GM20431 (cell line): ENCODE results near the gene ZNF791.

Experiments used
- in situ Hi-C: fragments of 300-500 bp; cut with MseI, MboI; formaldehyde crosslinking; loops from one replicate; pipeline ENCODE4 v1.15.0; 2020; ENCODE audit warnings: low sequenced_read_pairs; ENCODE audit not compliant: unreplicated experiment

ZNF791 gene

DNA sequence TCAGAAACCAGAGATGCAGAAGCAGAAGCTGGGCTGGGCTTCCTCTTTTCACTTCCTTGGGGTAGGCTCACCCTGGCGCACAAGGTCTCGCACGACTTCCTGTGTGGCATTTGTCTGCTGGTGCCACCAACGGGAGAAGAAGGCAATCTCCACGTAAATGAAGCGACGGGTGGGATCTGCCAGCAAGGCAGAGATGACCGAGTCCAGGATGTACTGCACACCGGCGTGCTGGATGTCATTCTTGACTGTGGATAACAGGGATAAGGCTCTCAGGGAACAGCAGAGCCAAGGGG lies 54.5 kb downstream of the ZNF791 start:
- in situ Hi-C loops, result no loop called here

DNA sequence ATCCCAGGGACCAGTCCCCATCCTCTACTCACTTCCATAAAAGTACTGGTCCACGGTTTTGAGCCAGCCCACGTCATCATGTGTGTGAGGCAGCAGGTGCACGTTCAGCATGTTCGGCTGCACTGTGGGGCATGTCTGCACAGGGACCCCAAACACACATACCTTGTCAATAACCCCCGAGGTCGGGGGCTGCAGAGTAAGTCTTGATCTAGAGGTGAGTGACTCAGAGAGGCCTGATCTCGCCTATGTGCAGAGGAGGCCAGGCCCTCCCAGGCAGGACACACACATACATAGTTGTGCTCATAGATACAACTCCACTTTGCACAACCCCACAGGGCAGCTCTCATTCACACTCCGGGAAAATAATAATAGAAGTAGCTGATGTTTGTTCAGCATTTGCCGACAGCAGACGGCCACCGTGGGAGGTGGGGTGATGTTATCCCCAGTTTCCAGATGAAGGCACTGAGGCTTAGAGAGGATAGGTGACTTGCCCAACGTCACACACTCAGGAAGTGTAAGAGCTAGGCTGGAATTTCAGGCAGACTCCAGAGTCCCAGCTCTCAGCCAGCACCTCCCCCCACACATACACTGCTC lies 55.0 kb downstream of the ZNF791 start:
- in situ Hi-C loops, result no loop called here

DNA sequence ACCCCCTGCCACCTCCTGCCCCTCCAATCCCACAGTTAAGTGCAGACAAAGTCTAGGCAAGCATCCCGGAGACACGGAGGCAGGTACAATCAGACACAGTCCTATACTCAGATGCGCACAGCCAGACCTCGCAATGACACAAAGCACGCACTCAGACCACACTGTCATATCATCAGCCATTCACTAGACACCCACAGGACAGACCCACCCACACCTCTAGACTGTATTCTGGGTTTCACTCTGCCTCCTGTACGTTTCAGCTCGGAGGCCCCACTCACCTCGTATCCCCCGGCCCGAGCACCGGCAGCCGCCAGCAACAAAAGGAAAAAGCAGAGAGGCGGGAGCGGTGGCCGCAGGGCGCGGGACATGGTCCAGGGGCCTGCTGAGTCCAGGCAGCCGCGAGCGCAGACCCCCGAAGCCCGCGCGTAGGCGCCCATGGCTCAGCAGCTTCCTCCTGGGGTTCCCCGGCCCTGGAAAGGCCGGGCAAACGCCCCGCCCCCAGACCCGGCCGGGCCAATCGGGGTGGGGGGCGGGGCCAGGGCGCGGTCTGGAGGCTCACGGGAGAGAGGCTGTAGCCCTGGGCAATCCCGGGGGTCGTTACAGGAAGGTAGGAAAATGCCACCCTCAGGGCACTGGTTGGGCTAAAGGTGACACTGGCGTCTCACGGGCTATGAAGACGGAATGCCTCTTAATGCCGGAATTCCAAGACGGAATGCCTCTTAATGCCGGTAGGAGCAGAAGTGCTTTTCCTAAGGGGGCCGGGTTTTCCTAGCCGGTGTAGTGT lies 55.7 kb downstream of the ZNF791 start, which contains the start of the genes MAN2B1 and WDR83:
MAN2B1 (minus strand) TSS at position 478 of the 784 bp plus-strand sequence; CDS start at position 437, 41 bp downstream.
WDR83 (plus strand) TSS at position 543 of the 784 bp plus-strand sequence. CDS start 2,984 bp downstream, outside the sequence.
- in situ Hi-C loops, result no loop called here

DNA sequence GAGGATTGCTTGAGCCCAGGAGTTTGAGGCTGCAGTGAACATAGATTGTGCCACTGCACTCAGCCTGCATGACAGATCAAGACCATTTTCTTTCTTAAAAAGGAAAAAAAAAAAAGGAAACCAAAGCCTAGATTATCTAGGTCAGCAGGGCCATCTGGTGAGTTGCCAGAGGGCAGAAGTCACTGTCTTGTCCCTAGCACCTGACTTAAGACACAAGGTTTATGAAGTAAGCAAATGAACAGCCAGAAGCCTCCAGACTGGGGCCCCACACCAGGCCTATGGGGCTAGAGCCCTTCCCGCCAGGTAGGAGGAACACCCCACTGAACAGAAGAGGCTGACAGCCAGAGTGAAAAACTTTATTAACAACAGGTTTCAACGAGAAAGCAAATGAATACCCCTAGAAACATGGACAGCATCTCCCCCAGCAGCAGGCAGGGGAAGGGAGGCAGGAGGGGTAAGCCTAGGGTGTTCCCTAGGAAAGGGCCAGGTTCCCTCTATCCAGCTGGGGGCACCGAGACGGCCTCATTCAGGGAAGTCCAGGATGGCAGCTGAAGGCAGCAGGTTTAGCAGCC lies 57.1 kb downstream of the ZNF791 start:
- in situ Hi-C loops, result no loop called here

DNA sequence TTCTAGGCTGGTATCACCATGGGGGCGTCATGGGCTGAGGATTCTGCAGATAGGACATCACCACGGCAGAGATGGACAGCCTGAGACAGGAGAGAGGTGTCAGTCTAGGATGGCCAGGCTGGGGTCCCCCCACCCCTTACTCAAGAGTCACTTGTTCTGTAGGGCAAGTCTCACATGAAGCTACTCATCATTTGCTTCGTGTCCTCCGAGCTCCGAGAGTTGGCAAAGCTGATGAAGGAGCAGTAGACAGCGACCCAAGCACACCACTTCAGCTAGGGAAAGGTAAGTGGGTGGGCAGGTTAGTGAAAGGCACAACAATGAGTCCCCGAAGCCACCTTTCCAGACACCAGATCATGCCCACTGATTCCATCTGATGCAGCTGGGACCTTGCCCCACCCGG lies 57.6 kb downstream of the ZNF791 start:
- in situ Hi-C loops, result no loop called here

DNA sequence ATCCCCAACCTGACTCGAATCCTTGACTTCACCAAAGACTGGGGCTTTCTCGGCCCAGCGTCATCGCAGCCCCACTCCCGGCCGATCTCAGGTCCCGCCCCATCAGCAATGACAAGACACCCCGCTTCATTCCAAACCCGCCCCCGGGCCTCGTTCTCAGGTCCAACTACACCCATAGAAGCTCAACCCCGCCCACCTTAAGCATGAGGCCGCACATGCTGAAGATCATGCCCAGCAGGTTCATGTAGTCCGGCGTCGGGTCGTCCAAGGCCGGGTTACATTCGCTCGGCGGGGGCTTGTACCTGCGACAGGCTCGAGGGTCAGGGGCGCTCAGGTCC lies 58.2 kb downstream of the ZNF791 start:
- in situ Hi-C loops, result no loop called here

DNA sequence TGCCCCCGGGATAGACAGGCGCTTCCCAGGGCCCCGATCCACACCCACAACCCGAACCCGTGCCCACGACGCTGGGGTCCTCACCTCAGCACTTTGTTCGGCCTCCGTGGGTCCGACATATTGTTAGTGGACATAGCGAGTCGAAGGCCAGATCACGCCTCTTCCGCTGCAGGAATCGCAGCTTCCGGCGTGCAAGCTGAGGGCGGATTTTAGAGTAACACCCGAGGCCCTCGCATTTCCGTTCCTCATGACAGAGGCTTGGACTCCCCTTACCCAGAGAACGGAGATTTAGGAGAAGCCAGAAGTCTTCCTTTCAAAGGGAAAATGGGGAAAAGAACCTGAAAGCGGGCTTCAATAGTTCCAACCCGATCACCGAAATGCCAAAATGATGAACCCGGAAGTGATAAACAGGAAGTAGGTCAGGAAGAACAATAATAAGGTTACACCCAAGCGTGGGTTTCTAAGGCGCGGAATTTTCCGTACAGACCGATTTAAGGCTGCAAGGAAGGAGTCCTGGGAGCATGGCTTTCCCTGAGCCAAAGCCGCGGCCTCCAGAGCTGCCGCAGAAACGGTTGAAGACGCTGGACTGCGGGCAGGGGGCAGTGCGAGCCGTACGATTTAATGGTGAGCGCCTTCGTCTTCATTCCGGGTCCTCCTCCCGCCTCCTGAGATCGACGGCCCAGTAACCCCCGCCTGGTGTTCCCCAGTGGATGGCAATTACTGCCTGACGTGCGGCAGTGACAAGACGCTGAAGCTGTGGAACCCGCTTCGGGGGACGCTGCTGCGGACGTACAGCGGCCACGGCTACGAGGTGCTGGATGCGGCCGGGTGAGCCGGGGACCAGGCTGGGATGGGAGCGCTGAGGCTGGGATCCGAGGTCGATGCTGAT lies 58.8 kb downstream of the ZNF791 start:
- in situ Hi-C loops, result loop anchor here (10.0 kb wide), 1 partner anchor 105 kb away; no protein-coding TSS in a partner anchor

DNA sequence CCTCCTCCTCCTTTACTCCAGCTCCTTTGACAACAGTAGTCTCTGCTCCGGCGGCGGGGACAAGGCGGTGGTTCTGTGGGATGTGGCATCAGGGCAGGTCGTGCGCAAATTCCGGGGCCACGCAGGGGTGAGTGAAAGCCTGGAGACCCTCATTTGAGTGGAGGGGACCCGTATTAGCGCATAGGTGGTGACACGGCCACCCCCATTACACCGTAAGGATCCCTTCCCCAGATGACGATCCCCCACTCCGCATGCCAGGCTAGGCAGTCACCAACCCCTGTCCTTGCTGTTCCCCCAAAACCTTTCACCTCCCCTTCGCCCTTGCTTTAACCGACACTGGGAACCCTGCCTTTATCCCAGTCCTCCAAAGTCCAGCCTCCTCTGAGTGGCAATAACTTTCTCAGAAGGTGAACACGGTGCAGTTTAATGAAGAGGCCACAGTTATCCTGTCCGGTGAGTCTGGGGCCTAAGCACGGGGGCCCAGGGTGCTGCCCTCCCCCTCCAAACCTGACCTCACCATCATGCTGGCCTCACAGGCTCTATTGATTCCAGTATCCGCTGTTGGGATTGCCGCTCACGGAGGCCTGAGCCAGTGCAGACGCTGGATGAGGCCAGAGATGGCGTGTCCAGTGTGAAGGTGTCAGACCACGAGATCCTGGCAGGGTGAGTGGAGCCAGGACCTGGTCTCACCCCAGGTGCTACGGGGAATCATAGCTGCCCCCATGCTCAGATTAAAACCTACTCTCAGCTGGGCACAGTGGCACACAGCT lies 59.6 kb downstream of the ZNF791 start:
- in situ Hi-C loops, result loop anchor here (10.0 kb wide), 1 partner anchor 106 kb away; no protein-coding TSS in a partner anchor

DNA sequence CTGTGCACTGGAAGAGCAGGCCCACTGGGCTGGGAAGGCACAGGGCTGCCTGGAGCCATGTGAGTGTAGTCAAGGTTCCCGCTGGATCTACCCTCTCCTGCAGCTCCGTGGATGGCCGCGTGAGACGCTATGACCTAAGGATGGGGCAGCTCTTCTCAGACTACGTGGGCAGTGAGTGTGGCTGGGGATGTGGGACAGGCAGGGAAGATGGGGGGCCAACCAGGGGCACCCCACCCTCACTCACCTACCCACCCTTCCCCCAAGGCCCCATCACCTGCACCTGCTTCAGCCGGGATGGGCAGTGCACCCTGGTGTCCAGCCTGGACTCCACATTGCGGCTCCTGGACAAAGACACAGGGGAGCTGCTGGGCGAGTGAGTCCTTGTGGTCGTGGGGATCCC lies 62.0 kb downstream of the ZNF791 start:
- in situ Hi-C loops, result loop anchor here (10.0 kb wide), 1 partner anchor 108 kb away; no protein-coding TSS in a partner anchor

DNA sequence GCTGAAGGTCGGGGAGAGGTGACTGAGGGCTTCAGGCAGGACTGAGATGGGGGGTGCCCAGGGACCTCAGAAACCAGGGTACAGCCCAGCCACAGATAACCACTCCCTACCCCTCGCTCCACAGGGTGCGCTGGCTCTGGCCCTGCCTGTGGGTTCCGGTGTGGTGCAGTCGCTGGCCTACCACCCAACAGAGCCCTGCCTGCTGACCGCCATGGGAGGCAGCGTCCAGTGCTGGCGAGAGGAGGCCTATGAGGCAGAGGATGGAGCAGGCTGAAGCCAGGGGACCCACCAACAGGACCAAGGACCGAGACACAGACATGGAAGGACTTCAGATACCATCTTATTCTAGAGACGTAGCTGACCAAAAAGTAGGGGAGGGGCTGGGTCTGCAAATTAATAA lies 64.7 kb downstream of the ZNF791 start:
- in situ Hi-C loops, result loop anchor here (10.0 kb wide), 1 partner anchor 111 kb away; no protein-coding TSS in a partner anchor

DNA sequence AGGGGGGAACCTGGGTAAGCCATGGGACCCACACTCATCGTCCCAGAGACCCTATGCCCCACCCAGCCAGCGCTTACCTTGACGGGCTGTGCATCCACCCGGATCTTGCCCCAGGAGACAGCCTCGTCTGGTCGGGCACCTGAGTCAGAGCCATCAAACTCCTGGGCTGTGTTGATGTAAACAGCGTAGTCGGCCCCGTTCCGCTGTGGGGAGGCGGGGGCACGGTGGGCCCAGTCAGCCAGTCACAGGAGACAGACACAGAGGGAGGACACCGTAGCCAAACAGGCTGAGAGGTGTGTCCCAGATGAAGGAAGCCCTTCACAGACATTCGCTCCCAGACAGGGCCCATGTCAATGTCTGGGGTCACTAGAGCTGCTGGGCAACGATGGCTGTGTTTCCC lies 65.2 kb downstream of the ZNF791 start:
- in situ Hi-C loops, result loop anchor here (10.0 kb wide), 1 partner anchor 111 kb away; no protein-coding TSS in a partner anchor

DNA sequence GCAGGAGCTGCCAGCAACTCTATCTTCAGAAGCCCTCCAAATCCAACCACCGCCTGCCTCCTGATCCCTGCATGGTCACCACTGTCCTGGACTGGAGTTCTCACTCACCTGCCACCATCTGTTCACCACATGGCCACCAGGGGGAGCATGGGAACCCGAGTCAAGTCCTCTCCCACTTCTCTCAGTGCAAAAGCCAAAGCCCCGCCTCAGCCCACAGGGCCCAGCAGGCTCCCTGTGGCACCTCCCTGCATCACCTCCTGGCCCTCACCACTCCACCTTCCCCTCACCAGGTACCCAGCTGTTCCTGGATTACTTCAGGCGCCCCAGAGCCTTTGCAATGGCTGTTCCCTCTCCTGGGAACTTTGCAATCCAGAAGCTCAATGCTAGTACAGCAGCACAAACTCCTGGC lies 65.7 kb downstream of the ZNF791 start:
- in situ Hi-C loops, result loop anchor here (10.0 kb wide), 1 partner anchor 112 kb away; no protein-coding TSS in a partner anchor

DNA sequence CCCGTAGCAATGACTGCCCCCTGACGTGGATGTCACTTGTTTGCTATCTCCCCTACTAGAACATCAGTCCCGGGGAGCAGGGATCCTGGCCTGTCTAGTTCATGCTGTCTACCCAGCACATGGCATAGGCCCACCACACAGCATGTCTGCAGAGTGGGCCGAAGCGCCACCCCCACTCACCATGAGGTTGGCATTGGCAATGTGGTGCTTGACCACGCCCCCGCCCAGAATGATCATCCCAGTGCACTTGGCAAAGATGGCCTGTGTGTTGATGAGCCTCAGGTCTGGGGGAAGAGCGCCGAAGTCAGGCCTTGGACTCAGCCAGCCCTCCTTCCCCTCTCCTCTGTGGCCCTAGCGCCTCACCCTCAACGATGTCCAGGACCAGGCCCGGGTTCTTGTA lies 66.2 kb downstream of the ZNF791 start:
- in situ Hi-C loops, result loop anchor here (10.0 kb wide), 1 partner anchor 112 kb away; no protein-coding TSS in a partner anchor

DNA sequence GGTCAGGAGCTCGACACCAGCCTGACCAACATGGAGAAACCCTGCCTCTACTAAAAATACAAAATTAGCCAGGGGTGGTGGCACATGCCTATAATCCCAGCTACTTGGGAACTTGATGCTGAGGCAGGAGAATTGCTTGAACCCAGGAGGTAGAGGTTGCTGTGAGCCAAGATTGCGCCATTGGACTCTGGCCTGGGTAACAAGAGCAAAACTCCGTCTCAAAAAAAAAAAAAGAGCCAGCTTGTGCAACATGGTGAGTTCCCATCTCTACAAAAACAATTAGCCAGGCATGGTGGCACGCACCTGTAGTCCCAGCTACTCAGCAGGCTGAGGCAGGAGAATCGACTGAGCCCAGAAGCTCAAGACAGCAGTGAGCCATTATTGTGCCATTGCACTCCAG lies 67.3 kb downstream of the ZNF791 start:
- in situ Hi-C loops, result loop anchor here (10.0 kb wide), 1 partner anchor 113 kb away; no protein-coding TSS in a partner anchor

DNA sequence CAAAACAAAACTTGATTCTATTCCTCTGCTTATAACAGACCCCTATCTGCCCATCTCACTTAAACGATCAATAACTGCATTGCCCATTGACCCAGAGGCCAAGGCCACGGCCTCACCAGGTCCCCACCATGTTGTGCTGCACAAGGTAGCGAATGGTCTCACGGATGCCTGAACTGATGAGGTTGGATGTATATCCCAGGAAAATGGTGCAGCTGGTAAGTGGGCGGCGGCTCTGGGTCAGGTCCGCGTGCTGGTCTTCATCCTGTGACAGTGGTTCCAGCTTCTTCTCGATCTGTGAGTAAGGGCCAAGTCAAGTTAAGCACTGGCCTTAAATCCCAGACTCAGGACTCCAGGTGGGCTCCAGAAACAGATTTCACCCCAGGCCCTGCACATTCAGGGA lies 69.3 kb downstream of the ZNF791 start:
- in situ Hi-C loops, result no loop called here

DNA sequence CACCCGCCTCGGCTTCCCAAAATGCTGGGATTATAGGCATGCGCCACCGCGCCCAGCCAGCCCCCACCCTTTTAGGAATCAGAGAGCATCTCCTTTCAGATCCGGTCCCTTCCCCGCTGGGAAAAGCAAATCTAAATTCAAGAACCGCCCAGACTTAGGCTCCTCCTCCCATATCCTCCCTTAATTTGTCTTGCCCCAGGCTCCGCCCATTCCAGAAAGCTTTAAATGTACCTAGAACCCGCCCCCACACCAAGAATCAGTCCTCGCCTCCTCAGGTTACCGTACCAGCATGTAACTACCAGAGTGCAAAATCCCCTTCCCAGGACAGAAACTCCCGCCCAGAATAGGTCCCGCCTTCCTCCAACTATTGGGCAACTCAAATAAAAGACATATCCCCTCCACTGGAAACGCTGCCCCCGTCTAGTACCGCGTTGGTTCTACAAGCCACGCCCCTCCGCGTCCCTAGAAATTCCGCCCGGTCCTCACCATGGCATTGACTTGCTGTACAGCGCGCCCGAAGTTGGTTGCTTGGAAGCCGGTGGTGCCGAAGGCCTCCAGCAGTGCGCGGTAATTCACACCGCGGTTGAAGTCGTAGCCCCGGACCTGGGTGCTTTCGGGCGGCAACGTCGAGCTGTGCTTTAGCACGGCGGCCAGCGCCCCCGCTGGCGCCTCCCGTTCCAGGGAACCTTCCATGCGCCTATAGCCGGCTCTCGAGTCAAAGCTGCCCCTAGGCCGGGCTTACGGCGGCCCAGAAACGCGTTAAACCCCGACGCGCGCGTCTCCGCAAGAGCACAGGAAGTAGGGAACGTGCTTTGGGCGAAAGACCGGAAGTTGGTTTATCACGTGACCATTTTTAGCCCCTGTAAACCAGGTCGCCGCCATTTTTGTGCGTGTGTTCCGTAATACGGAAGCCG lies 70.6 kb downstream of the ZNF791 start, which contains the start of gene DHPS:
DHPS (minus strand) TSS at position 807 of the 914 bp plus-strand sequence; CDS start at position 693, 114 bp downstream.
- in situ Hi-C loops, result no loop called here
